Measurements from ENCODE around the gene BCOR. TPM values are rescaled to one million over a fixed set of nuclear protein-coding genes. Genes with fewer than 3 reads are reported as not detected.

BCOR gene
- total and polyA plus RNA-seq, 4 experiments from 2014 or later = 1.9 to 48.7 (median 27.0) TPM

- no peak for DNase-seq
- H3K36me3 Mint-ChIP-seq = peaks cover 56 to 69% of the 10 kb centered on the region in 2 donors
- H3K4me1 Mint-ChIP-seq = no peaks in the 10 kb centered on the region
- H3K4me3 ChIP-seq (ENCODE audit: low read length in 2 of 2) = no peak overlapping the region
- no peaks in the 10 kb centered on the region for H3K4me1 ChIP-seq (ENCODE audit: insufficient read depth, low read length)
- H3K27me3 Mint-ChIP-seq = no peaks in the 10 kb centered on the region
- peaks cover 0 to 8% of the 10 kb centered on the region in 2 donors for H3K9me3 ChIP-seq (ENCODE audit: control insufficient read depth in 1 of 2, low read length in 2 of 2)
- no peak overlapping the region for H3K4me3 Mint-ChIP-seq
- no peak overlapping the region for H3K27ac ChIP-seq (ENCODE audit: low read depth, low read length)
- H3K27ac Mint-ChIP-seq = no peak overlapping the region
- peaks cover 70% of the 10 kb centered on the region for H3K36me3 ChIP-seq (ENCODE audit: insufficient read depth, low read length)
- no peaks in the 10 kb centered on the region for H3K27me3 ChIP-seq (ENCODE audit: insufficient read depth, low read length)
- ChIA-PET CTCF (ENCODE audit: partially characterized antibody) (no interaction called here), POLR2A (ENCODE audit: partially characterized antibody) (no interaction called here)
- H3K9me3 Mint-ChIP-seq = peaks cover 0 to 38% (median 23%) of the 10 kb centered on the region in 8 donors
- intact Hi-C loops (cut with micrococcal nuclease) = no loop called here
Measured at GRCh38 chrX:40054793-40055192, 43.0 kb downstream of the BCOR start.

- ChIA-PET POLR2A (ENCODE audit: partially characterized antibody) (interaction anchor here (1.3 kb wide), 1 partner anchor 47 kb away, joined by 3 read pairs; no protein-coding TSS in a partner anchor), CTCF (ENCODE audit: partially characterized antibody) (no interaction called here)
- Histone ChIP-seq H3K9me3 (ENCODE audit: control insufficient read depth in 1 of 2, low read length in 2 of 2) (peaks cover 0 to 8% of the 10 kb centered on the region in 2 donors), H3K4me3 (ENCODE audit: low read length in 2 of 2) (no peak overlapping the region), H3K27ac (ENCODE audit: low read depth, low read length) (no peak overlapping the region), H3K4me1 (ENCODE audit: insufficient read depth, low read length) (no peaks in the 10 kb centered on the region), H3K36me3 (ENCODE audit: insufficient read depth, low read length) (peaks cover 54% of the 10 kb centered on the region), H3K27me3 (ENCODE audit: insufficient read depth, low read length) (no peaks in the 10 kb centered on the region)
- Mint-ChIP-seq H3K4me1 (no peaks in the 10 kb centered on the region), H3K4me3 (no peak overlapping the region), H3K36me3 (peaks cover 64 to 65% of the 10 kb centered on the region in 2 donors), H3K27me3 (no peaks in the 10 kb centered on the region), H3K27ac (no peak overlapping the region), H3K9me3 (peaks cover 0 to 57% (median 36%) of the 10 kb centered on the region in 8 donors)
- no peak for DNase-seq
- intact Hi-C loops (cut with micrococcal nuclease) = no loop called here
Measured at GRCh38 chrX:40050532-40050931, 47.2 kb downstream of the BCOR start.

GRCh38 chrX:40049084-40049641 is 48.6 kb downstream of the BCOR start:
- ChIA-PET CTCF (ENCODE audit: partially characterized antibody) (no interaction called here), POLR2A (ENCODE audit: partially characterized antibody) (interaction anchor here (0.5 to 1.4 kb wide), 2 partner anchors 121 to 127 kb away, joined by 3 to 5 read pairs; no protein-coding TSS in a partner anchor)
- H3K27ac ChIP-seq (ENCODE audit: low read depth, low read length) = no peak overlapping the region
- peaks cover 54% of the 10 kb centered on the region in 2 donors for H3K36me3 Mint-ChIP-seq
- intact Hi-C loops (cut with micrococcal nuclease) = no loop called here
- H3K4me1 ChIP-seq (ENCODE audit: insufficient read depth, low read length) = no peaks in the 10 kb centered on the region
- H3K27me3 Mint-ChIP-seq = no peaks in the 10 kb centered on the region
- peaks cover 43% of the 10 kb centered on the region for H3K36me3 ChIP-seq (ENCODE audit: insufficient read depth, low read length)
- peak overlapping the region in 1 of 7 donors; percentile 62 for H3K27ac Mint-ChIP-seq
- peaks cover 0 to 8% of the 10 kb centered on the region in 2 donors for H3K9me3 ChIP-seq (ENCODE audit: control insufficient read depth in 1 of 2, low read length in 2 of 2)
- peaks cover 0 to 57% (median 36%) of the 10 kb centered on the region in 8 donors for H3K9me3 Mint-ChIP-seq
- H3K4me3 Mint-ChIP-seq = no peak overlapping the region
- H3K4me3 ChIP-seq (ENCODE audit: low read length in 2 of 2) = no peak overlapping the region
- no peaks in the 10 kb centered on the region for H3K4me1 Mint-ChIP-seq
- DNase-seq = no peak
- no peaks in the 10 kb centered on the region for H3K27me3 ChIP-seq (ENCODE audit: insufficient read depth, low read length)

GRCh38 chrX:40047485-40047884 is 50.3 kb downstream of the BCOR start:
- Histone ChIP-seq H3K36me3 (ENCODE audit: insufficient read depth, low read length) (peaks cover 28% of the 10 kb centered on the region), H3K4me3 (ENCODE audit: low read length in 2 of 2) (no peak overlapping the region), H3K27ac (ENCODE audit: low read depth, low read length) (no peak overlapping the region), H3K4me1 (ENCODE audit: insufficient read depth, low read length) (no peaks in the 10 kb centered on the region), H3K27me3 (ENCODE audit: insufficient read depth, low read length) (no peaks in the 10 kb centered on the region), H3K9me3 (ENCODE audit: control insufficient read depth in 1 of 2, low read length in 2 of 2) (peaks cover 0 to 8% of the 10 kb centered on the region in 2 donors)
- Mint-ChIP-seq H3K4me3 (no peak overlapping the region), H3K4me1 (peaks cover 0 to under 1% (median 0%) of the 10 kb centered on the region in 4 donors), H3K27me3 (no peaks in the 10 kb centered on the region), H3K36me3 (peaks cover 38% of the 10 kb centered on the region in 2 donors), H3K27ac (no peak overlapping the region), H3K9me3 (peaks cover 0 to 46% (median 30%) of the 10 kb centered on the region in 8 donors)
- intact Hi-C loops (cut with micrococcal nuclease) = no loop called here
- ChIA-PET POLR2A (ENCODE audit: partially characterized antibody) (no interaction called here), CTCF (ENCODE audit: partially characterized antibody) (no interaction called here)
- DNase-seq = no peak

- H3K4me1 ChIP-seq (ENCODE audit: insufficient read depth, low read length) = peaks cover 19% of the 10 kb centered on the region
- DNase-seq = no peak
Measured at GRCh38 chrX:40043895-40044294, 53.9 kb downstream of the BCOR start.

GRCh38 chrX:40041915-40042314 is 55.8 kb downstream of the BCOR start:
- Histone ChIP-seq H3K36me3 (ENCODE audit: insufficient read depth, low read length) (no peaks in the 10 kb centered on the region), H3K9me3 (ENCODE audit: control insufficient read depth in 1 of 2, low read length in 2 of 2) (no peaks in the 10 kb centered on the region), H3K27ac (ENCODE audit: low read depth, low read length) (no peak overlapping the region), H3K27me3 (ENCODE audit: insufficient read depth, low read length) (no peaks in the 10 kb centered on the region), H3K4me3 (ENCODE audit: low read length in 2 of 2) (no peak overlapping the region), H3K4me1 (ENCODE audit: insufficient read depth, low read length) (peaks cover 19% of the 10 kb centered on the region)
- CTCF ChIA-PET (ENCODE audit: partially characterized antibody) = no interaction called here
- no peak overlapping the region for H3K4me3 Mint-ChIP-seq
- peak overlapping the region in 3 of 7 donors; percentile 3 to 57 (median 10) for H3K27ac Mint-ChIP-seq
- no peaks in the 10 kb centered on the region for H3K36me3 Mint-ChIP-seq
- H3K9me3 Mint-ChIP-seq = peaks cover 0 to 8% (median 2%) of the 10 kb centered on the region in 8 donors
- peaks cover 12 to 22% (median 17%) of the 10 kb centered on the region in 4 donors for H3K4me1 Mint-ChIP-seq
- intact Hi-C loops (cut with micrococcal nuclease) = no loop called here
- DNase-seq = no peak
- H3K27me3 Mint-ChIP-seq = no peaks in the 10 kb centered on the region
- POLR2A ChIA-PET (ENCODE audit: partially characterized antibody) = no interaction called here

More at GRCh38 chrX:40043895-40044294, 53.9 kb downstream of the BCOR start:
- no peaks in the 10 kb centered on the region for H3K27me3 ChIP-seq (ENCODE audit: insufficient read depth, low read length)
- H3K4me1 Mint-ChIP-seq = peaks cover 12 to 22% (median 17%) of the 10 kb centered on the region in 4 donors
- peaks cover 0 to 12% (median 4%) of the 10 kb centered on the region in 8 donors for H3K9me3 Mint-ChIP-seq
- no peak overlapping the region for H3K4me3 ChIP-seq (ENCODE audit: low read length in 2 of 2)
- no peak overlapping the region for H3K27ac ChIP-seq (ENCODE audit: low read depth, low read length)
- ChIA-PET CTCF (ENCODE audit: partially characterized antibody) (no interaction called here), POLR2A (ENCODE audit: partially characterized antibody) (interaction anchor here (0.6 kb wide), 1 partner anchor 38 kb away, joined by 3 read pairs; no protein-coding TSS in a partner anchor)
- no peaks in the 10 kb centered on the region for H3K9me3 ChIP-seq (ENCODE audit: control insufficient read depth in 1 of 2, low read length in 2 of 2)
- peaks cover 1% of the 10 kb centered on the region for H3K36me3 ChIP-seq (ENCODE audit: insufficient read depth, low read length)
- peaks cover 4 to 5% of the 10 kb centered on the region in 2 donors for H3K36me3 Mint-ChIP-seq
- intact Hi-C loops (cut with micrococcal nuclease) = no loop called here
- H3K27ac Mint-ChIP-seq = no peak overlapping the region
- no peaks in the 10 kb centered on the region for H3K27me3 Mint-ChIP-seq
- no peak overlapping the region for H3K4me3 Mint-ChIP-seq

DNA sequence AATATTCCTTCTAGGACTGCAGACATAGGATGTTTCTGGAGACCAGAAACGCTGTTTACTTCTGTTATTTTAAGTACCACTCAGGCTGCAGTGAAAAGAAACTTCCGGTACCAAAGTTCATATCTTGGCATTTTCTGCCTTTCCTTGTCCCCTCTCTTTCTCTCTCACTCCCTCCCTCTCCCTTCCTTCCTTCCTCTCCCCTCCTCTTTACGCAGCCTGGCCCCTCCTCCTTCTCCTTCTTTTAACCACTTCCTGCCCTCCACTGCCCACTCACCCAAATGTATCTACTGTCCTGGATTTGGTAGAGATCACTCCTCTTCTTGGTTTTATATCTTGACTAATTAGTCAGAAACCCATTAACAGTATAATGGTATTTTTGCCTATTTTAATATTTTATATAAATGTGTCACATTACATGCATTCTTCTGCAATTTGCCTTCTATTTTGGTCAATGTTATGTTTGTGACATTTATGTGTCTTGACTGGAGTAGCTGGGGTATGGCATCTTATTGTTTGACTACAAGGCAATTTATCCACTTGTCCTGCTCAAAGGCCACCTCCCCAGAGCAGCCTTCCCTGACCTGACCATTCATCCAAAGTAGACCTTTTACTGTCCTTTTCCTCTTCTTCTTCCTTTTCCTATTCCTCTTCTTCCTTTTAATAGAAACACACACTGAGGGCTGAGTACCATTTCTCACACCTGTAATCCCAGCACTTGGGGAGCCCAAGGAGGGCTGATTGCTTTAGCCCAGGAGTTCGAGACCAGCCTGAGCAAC is 56.9 kb downstream of the BCOR start:
- Mint-ChIP-seq H3K27ac (peak overlapping the region in 2 of 7 donors; percentile 18 to 32), H3K4me3 (peak overlapping the region in 6 of 8 donors; percentile 16 to 59 (median 29)), H3K9me3 (peaks cover 0 to 8% (median under 1%) of the 10 kb centered on the region in 8 donors), H3K36me3 (no peaks in the 10 kb centered on the region), H3K27me3 (no peaks in the 10 kb centered on the region), H3K4me1 (peaks cover 12 to 22% (median 17%) of the 10 kb centered on the region in 4 donors)
- Histone ChIP-seq H3K27ac (ENCODE audit: low read depth, low read length) (no peak overlapping the region), H3K4me1 (ENCODE audit: insufficient read depth, low read length) (peaks cover 19% of the 10 kb centered on the region), H3K4me3 (ENCODE audit: low read length in 2 of 2) (no peak overlapping the region), H3K36me3 (ENCODE audit: insufficient read depth, low read length) (no peaks in the 10 kb centered on the region), H3K9me3 (ENCODE audit: control insufficient read depth in 1 of 2, low read length in 2 of 2) (no peaks in the 10 kb centered on the region), H3K27me3 (ENCODE audit: insufficient read depth, low read length) (no peaks in the 10 kb centered on the region)
- intact Hi-C loops (cut with micrococcal nuclease) = no loop called here
- ChIA-PET CTCF (ENCODE audit: partially characterized antibody) (no interaction called here), POLR2A (ENCODE audit: partially characterized antibody) (no interaction called here)
- DNase-seq = no peak

Data from CD4-positive, alpha-beta memory T cell (primary cell).